IMR-90 (cell line): Measurements from ENCODE around the gene GPATCH2. TPM values are rescaled to one million over a fixed set of nuclear protein-coding genes. Genes with fewer than 3 reads are reported as not detected.

Experiments
- ATAC-seq: fragments of 200-7000 bp; cut with Tn5 transposase; 2 replicates; pipeline ENCODE4 v1.9.1; 2020; ENCODE audit warnings: low read depth, mild to moderate bottlenecking, moderate library complexity
- BruUV-seq: library from RNA; stranded (reverse); fragments of 400-500 nt; replicated peaks from 2 replicates; lab custom pipeline; 2021; lab: Mats Ljungman, UMichigan
- CTCF ChIA-PET: fragments of 300-600 bp; formaldehyde crosslinking; extraction: SDS; loops from one replicate; lab custom pipeline; 2021; ENCODE audit warnings: antibody characterized with exemption; lab: Yijun Ruan, JAX
- POLR2A ChIA-PET: fragments of 300-600 bp; sonication (Branson Sonifier 250); formaldehyde crosslinking; loops from one replicate; lab custom pipeline; 2022; ENCODE audit warnings: antibody characterized with exemption; ENCODE audit not compliant: unreplicated experiment; lab: Charles Lee
- DNase-seq: peaks from one replicate; pipeline ENCODE4 v3.0.0; 2013
- H2AFZ ChIP-seq: replicated peaks from 2 replicates; pipeline ENCODE3; 2013; ENCODE audit warnings: low read length, mild to moderate bottlenecking; ENCODE audit not compliant: poor library complexity
- H2AK5ac ChIP-seq: 2 replicates; pipeline ENCODE4 v1.6.1; 2013; ENCODE audit warnings: low read depth, low read length, inconsistent platforms
- H2AK9ac ChIP-seq: replicated peaks from 2 replicates; pipeline ENCODE3; 2013; ENCODE audit warnings: mild to moderate bottlenecking, low read depth, low read length, moderate library complexity; ENCODE audit not compliant: poor library complexity
- H2BK120ac ChIP-seq: 2 replicates; pipeline ENCODE4 v1.6.1; 2013; ENCODE audit warnings: low read depth, low read length, inconsistent platforms
- H2BK15ac ChIP-seq: 3 replicates; pipeline ENCODE4 v1.6.1; 2013; ENCODE audit warnings: low read depth, low read length, inconsistent platforms
- H2BK20ac ChIP-seq: 2 replicates; pipeline ENCODE4 v1.6.1; 2013; ENCODE audit warnings: low read depth, mild to moderate bottlenecking, inconsistent platforms, low read length, moderate library complexity
- H2BK5ac ChIP-seq: 2 replicates; pipeline ENCODE4 v1.6.1; 2013; ENCODE audit warnings: mild to moderate bottlenecking, low read depth, low read length, inconsistent platforms; ENCODE audit not compliant: poor library complexity, severe bottlenecking
- H3K14ac ChIP-seq: replicated peaks from 2 replicates; pipeline ENCODE4 v1.6.1; 2013; ENCODE audit warnings: low read depth, low read length, inconsistent platforms
- H3K18ac ChIP-seq: 2 replicates; pipeline ENCODE4 v1.6.1; 2013; ENCODE audit warnings: low read depth, low read length, control low read depth
- H3K23ac ChIP-seq: 2 replicates; pipeline ENCODE4 v1.6.1; 2013; ENCODE audit warnings: low read depth, low read length, inconsistent platforms
- H3K27ac ChIP-seq: 2 replicates; pipeline ENCODE4 v1.5.1; 2013; ENCODE audit warnings: mild to moderate bottlenecking, control low read depth, low read length; ENCODE audit not compliant: insufficient read depth
- H3K27me3 ChIP-seq: 2 replicates; pipeline ENCODE4 v1.6.1; 2013; ENCODE audit warnings: low read length; ENCODE audit not compliant: control insufficient read depth, insufficient read depth
- H3K36me3 ChIP-seq: 2 replicates; pipeline ENCODE4 v1.6.1; 2013; ENCODE audit warnings: low read length, mixed read lengths; ENCODE audit not compliant: control insufficient read depth, insufficient read depth
- H3K4ac ChIP-seq: 2 replicates; pipeline ENCODE4 v1.6.1; 2013; ENCODE audit warnings: low read depth, low read length, inconsistent platforms
- H3K4me1 ChIP-seq: 2 replicates; pipeline ENCODE4 v1.6.1; 2013; ENCODE audit warnings: low read length, mixed read lengths; ENCODE audit not compliant: control insufficient read depth, insufficient read depth
- H3K4me2 ChIP-seq: 2 replicates; pipeline ENCODE4 v1.6.1; 2013; ENCODE audit warnings: low read depth, mild to moderate bottlenecking, control low read depth, low read length, moderate library complexity
- H3K4me3 ChIP-seq: 2 replicates; pipeline ENCODE4 v1.5.1; 2013; ENCODE audit warnings: low read depth, mild to moderate bottlenecking, control low read depth, low read length, moderate library complexity; ENCODE audit not compliant: insufficient read depth
- H3K56ac ChIP-seq: 2 replicates; pipeline ENCODE4 v1.6.1; 2013; ENCODE audit warnings: low read length, inconsistent platforms; ENCODE audit not compliant: insufficient read depth; ENCODE audit errors: extremely low read depth
- H3K79me1 ChIP-seq, 2 experiments: 2 replicates each; pipeline ENCODE4 v1.6.1; 2013; ENCODE audit warnings: low read length in 2 of 2, inconsistent platforms in 1 of 2, low read depth in 1 of 2
- H3K9ac ChIP-seq: 2 replicates; pipeline ENCODE4 v1.6.1; 2013; ENCODE audit warnings: low read depth, low read length, control low read depth
- H3K9me1 ChIP-seq: 2 replicates; pipeline ENCODE4 v1.6.1; 2013; ENCODE audit warnings: low read length, inconsistent platforms; ENCODE audit not compliant: insufficient read depth
- H3K9me3 ChIP-seq: 2 replicates; pipeline ENCODE4 v1.6.1; 2013; ENCODE audit warnings: low read length; ENCODE audit not compliant: control insufficient read depth, insufficient read depth
- H4K20me1 ChIP-seq: 2 replicates; pipeline ENCODE4 v1.6.1; 2013; ENCODE audit warnings: low read length, inconsistent platforms; ENCODE audit not compliant: insufficient read depth
- H4K5ac ChIP-seq: 2 replicates; pipeline ENCODE4 v1.6.1; 2013; ENCODE audit warnings: mild to moderate bottlenecking, low read depth, low read length, control low read depth
- H4K8ac ChIP-seq, 2 experiments: 2 replicates each; pipeline ENCODE4 v1.6.1; 2013; ENCODE audit warnings: low read depth in 2 of 2, low read length in 2 of 2, control low read depth in 1 of 2, inconsistent platforms in 1 of 2
- H4K91ac ChIP-seq: 2 replicates; pipeline ENCODE4 v1.6.1; 2013; ENCODE audit warnings: low read depth, low read length, inconsistent platforms; ENCODE audit not compliant: insufficient read depth
- BHLHE40 ChIP-seq: fragments of 150-350 bp; IDR thresholded peaks from 2 replicates; pipeline ENCODE4 v1.6.1; 2016; ENCODE audit warnings: mild to moderate bottlenecking, low read depth, low read length
- CEBPB ChIP-seq: IDR thresholded peaks from 2 replicates; pipeline ENCODE4 v1.6.1; 2012; ENCODE audit warnings: low read depth, low read length, improper control_type of control experiment
- CHD1 ChIP-seq: IDR thresholded peaks from 2 replicates; pipeline ENCODE4 v1.6.1; 2012; ENCODE audit warnings: low read depth, low read length, improper control_type of control experiment
- MAFK ChIP-seq: IDR thresholded peaks from 2 replicates; pipeline ENCODE4 v1.6.1; 2012; ENCODE audit warnings: low read depth, low read length, improper control_type of control experiment
- RFX5 ChIP-seq: IDR thresholded peaks from 2 replicates; pipeline ENCODE4 v1.8.0; 2012; ENCODE audit warnings: low read depth, mild to moderate bottlenecking, low read length, moderate library complexity
- dilution Hi-C: fragments of 300-500 bp; cut with HindIII; formaldehyde crosslinking; loops from one replicate; pipeline ENCODE4 v1.14.3; 2018; ENCODE audit warnings: low sequenced_read_pairs; ENCODE audit not compliant: unreplicated experiment
- in situ Hi-C: fragments of 300-500 bp; cut with MboI; formaldehyde crosslinking; loops from 3 replicates; pipeline ENCODE4 v1.14.3; 2019; ENCODE audit warnings: low sequenced_read_pairs, inconsistent platforms, mixed read lengths
- intact Hi-C: fragments of 100-400 bp; cut with micrococcal nuclease; formaldehyde crosslinking; loops from 2 replicates; pipeline ENCODE4 v1.10.0; 2022
- polyA plus RNA-seq, 3 experiments: library from polyadenylated mRNA; depleted of rRNA; stranded (reverse); fragments of >200 nt; gene quantifications; 2 replicates each; pipeline ENCODE4 v1.2.3, GENCODE V29; 2012; ENCODE audit warnings: low replicate concordance in 1 of 3
- total RNA-seq: library from RNA; depleted of rRNA; stranded (reverse); fragments of >200 nt; gene quantifications from 2 replicates; pipeline ENCODE4 v1.2.3, GENCODE V29; 2012
- TF ChIP-seq, protein P1 (sequence below): fragments of 150-350 bp; IDR thresholded peaks from 2 replicates; pipeline ENCODE4 v1.6.1; 2016; ENCODE audit warnings: low read depth, mild to moderate bottlenecking, low read length, moderate library complexity, borderline replicate concordance

The GPATCH2 gene
- total and polyA plus RNA-seq, 2 of the 4 experiments (the other 2 are of a cell fraction), result 4.7 to 11.8 TPM

DNA sequence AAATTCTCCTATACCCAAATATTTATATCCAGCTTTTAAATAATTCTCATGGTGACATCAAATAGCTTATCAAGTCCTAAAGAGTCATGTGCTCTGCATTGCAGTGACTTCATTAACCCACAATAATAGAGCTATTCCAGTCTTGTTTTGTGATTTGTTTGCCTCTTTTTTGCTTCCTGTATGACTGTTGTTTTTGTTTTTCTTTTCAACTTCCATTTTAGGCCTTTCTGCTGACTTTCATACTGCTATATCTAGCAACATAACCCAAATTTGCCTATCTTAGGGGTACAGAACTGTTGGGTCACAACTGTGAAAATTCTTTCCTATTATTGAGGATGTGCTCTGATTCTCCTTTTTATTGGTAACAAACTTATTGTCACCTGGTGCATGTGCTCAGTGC, 30.5 kb upstream of the GPATCH2 start:
- no TSS peak for BruUV-seq
- Histone ChIP-seq H3K23ac (peak overlapping the region; percentile 72; the same call in 1 of the 2 replicates), H3K79me1 (no peaks in the 10 kb centered on the region), H3K18ac (peak overlapping the region; percentile 96), H3K4me1 (peaks cover 5% of the 10 kb centered on the region), H3K9ac (no peak overlapping the region), H4K91ac (peak overlapping the region; percentile 52; the same call in 1 of the 2 replicates), H3K27me3 (no peaks in the 10 kb centered on the region), H3K9me1 (no peaks in the 10 kb centered on the region; the same call in 1 of the 2 replicates), H3K36me3 (no peaks in the 10 kb centered on the region), H2BK20ac (peak overlapping the region; percentile 81), H2BK5ac (peak overlapping the region; percentile 64), H2BK15ac (peak overlapping the region; percentile 74; the same call in 2 of the 3 replicates), H2BK120ac (peak overlapping the region; percentile 76), H3K4me3 (no peak overlapping the region), H3K4ac (peak overlapping the region; percentile 53; the same call in 1 of the 2 replicates), H4K20me1 (no peaks in the 10 kb centered on the region), H3K9me3 (no peaks in the 10 kb centered on the region), H2AFZ (no peak overlapping the region), H4K5ac (peak overlapping the region; percentile 74; the same call in 1 of the 2 replicates), H2AK9ac (no peak overlapping the region), H3K14ac (peak overlapping the region; percentile 48; the same call in 1 of the 2 replicates), H3K56ac (no peak overlapping the region), H4K8ac (peak overlapping the region; percentile 18 to 57; a peak in 3 of 4 replicates), H2AK5ac (0 out of 2 replicates have a peak overlapping the region, but pooled peaks have one; percentile 15), H3K27ac (peak overlapping the region; percentile 34; the same call in 1 of the 2 replicates), H3K4me2 (peak overlapping the region; percentile 75; the same call in 1 of the 2 replicates)
- dilution Hi-C loops, result no loop called here
- ATAC-seq (0 out of 2 replicates have a peak, but pooled peaks have one; percentile 12), DNase-seq (no peak)
- CTCF ChIA-PET, result interaction anchor here (0.6 to 1.4 kb wide), 7 partner anchors 9 to 1550 kb away, joined by 3 to 8 read pairs (median 4); partner anchors contain the start of genes GPATCH2 and SPATA17
- TF ChIP-seq MAFK (no peak), CHD1 (no peak), BHLHE40 (no peak), RFX5 (no peak), CEBPB (no peak)
- TF ChIP-seq, protein P1, sequence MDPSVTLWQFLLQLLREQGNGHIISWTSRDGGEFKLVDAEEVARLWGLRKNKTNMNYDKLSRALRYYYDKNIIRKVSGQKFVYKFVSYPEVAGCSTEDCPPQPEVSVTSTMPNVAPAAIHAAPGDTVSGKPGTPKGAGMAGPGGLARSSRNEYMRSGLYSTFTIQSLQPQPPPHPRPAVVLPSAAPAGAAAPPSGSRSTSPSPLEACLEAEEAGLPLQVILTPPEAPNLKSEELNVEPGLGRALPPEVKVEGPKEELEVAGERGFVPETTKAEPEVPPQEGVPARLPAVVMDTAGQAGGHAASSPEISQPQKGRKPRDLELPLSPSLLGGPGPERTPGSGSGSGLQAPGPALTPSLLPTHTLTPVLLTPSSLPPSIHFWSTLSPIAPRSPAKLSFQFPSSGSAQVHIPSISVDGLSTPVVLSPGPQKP, result no peak
- POLR2A ChIA-PET, result interaction anchor here (0.6 kb wide), 1 partner anchor 338 kb away, joined by 3 read pairs; no protein-coding TSS in a partner anchor
- intact Hi-C loops, result loop anchor here (2.0 to 10.0 kb wide), 5 partner anchors 243 to 1669 kb away; no protein-coding TSS in a partner anchor
- in situ Hi-C loops, result loop anchor here (25.0 kb wide), 2 partner anchors 899 to 1674 kb away; no protein-coding TSS in a partner anchor
